ENCODE data around the gene MAP3K3.
A peak's percentile ranks its signal among the peaks of the same experiment; 100 is the strongest.

The MAP3K3 gene

DNA sequence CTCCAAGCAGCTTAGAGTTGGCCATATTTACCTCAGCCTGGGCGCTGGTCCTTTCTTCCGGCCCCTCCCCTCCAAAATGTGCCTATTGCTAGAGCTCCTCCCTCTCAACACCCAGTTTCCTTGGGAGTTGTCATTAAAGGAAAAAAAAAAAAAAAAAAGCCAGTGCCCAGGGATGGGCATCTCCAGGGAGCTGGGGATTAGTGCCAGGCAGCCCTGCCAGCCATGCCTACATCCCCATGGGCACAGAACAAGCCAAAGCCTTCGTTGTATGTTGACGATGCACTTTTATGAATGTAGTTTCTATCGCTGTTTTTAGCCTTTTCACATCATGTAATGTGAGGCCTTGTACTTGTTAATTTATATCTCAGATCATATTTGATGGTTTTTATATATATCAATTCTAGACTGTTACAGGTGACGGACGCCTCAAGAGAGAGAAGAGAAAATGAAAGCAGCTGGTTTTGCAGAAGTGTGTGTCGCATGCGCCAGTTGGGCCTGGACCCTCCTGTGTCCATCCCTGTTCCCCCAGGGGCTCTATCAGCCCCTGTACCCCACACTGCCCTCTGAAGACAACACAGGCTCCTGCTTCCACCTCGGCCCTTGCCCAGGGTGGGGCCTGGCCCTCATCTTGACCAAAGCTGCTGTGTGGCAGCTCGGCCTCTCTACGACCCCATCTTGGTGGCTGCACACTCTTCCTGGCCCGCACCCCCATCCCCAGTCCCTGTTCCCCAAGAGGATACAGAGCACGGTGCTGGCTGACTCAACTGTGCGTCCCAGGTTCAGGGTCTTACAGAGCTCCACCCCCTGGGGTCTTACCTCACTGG lies 72.9 kb downstream of the MAP3K3 start:
- DNase-seq = no peak

DNA sequence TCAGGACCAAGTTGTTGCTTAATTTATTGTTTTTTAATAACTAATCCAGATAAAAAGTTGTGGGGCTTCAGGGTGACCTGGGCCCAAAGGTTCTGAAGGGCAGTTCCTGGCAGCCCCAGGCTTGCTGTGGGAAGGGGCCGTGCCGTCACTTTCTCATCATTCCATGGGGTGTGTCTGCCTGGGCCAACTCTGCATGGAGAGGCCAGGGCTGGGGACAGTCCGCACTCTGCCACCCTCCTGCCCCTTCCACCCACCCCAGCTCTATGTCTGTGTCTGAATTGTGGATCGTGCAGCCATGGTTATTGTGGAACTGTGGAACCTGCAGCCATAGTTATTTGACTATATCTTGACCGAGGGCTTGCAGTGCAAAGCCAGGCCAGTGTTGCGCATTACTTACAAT lies 73.7 kb downstream of the MAP3K3 start:
- no peak for DNase-seq

DNA sequence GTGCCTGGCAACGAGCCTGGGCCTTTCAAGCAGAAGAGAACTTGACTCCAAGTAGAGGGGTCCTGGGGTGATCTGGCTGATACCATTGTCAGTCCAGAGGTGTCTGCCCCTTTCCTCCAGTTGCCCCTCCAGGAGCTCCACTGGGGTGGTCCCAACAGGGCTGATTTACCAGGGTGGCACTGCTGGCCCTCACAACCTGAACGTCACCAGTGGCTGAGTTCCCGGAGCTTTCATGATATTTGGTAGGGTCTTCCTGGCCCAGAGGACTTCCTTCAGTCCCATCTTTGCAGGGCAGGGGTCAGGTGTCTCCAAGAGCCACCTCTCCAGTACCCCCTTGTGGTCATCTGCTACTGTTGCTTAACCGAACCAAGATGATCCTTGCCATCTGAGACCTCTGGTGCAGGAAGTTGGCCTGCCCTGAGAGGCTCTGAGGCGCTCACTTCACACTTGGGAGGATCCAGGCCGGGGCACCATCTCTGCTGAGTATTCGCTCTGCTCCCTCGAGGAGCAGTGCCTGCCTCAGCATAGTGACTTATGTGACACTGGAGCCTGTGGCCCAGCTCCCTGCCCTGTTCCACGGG lies 74.3 kb downstream of the MAP3K3 start:
- peak; percentile 41 to 49 for DNase-seq

DNA sequence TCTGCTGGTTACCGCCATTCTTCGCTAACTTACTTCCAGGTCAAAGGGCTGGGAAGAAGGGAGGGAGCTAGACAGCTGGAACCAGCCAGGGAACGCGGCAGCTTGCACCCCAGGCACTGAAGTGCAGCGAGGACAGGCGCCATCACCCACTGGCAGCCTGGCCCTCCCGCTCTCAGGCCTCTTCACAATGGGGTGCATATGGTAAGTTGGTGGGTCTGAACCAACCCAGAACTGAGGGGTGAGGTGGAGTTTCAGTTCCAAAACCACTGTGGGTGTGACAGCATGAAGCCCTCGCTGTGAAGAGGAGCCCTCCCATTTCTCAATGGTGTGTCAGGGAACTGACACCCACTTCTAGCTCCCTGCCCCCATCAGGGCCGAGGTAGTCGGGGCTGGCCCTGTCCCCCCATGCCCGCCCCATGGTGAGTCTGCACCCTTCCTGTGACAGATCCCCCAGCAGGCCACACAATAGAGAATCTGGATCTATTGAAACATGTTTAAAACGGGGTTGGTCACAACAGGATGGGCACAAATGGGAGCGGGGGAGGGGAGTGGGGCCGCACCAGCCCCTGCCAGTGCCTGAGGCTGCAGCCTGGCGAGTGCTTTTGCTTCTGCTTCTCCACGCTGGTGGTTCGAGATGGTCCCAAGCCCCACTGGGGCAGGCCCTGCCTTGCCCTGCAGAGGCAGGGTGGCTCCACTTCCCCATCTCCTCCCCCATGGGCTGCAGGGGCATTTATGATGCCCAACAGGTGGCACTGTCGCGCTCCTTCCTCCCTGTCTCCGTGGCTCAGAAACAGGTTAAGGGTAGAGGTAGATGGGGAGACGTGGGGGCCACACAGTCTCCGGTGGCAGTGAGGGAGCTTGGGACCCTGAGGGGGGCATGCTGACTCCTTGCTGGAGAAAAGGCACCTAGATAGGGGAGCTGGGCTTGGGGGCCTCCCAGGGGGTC lies 75.4 kb downstream of the MAP3K3 start:
- peak; percentile 86 to 89 for DNase-seq

DNA sequence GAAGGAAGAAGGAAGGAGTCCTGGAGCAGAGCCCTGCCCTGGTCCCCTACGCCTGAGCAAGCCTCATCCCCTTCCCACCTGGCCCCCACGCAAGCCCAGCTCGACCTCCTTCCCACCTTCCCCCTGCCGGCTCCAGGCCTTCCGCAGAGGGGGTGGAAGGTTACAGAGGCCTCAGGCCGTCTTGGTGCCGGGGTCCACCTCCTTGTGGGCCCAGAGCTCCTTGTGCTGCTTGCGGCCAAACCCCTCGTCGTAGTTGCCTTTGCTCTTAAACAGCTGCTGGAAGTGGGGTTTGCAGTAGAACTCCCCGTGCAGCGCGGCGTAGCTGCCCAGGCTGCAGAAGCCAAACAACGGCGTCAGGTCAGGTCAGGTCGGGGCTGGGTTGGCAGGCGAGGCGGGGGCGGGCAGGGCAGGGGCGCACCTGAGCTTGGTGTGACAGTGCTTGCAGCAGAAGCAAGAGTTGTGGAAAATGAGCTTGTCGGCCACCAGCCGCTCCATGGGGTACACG lies 76.2 kb downstream of the MAP3K3 start:
- no peak for DNase-seq

DNA sequence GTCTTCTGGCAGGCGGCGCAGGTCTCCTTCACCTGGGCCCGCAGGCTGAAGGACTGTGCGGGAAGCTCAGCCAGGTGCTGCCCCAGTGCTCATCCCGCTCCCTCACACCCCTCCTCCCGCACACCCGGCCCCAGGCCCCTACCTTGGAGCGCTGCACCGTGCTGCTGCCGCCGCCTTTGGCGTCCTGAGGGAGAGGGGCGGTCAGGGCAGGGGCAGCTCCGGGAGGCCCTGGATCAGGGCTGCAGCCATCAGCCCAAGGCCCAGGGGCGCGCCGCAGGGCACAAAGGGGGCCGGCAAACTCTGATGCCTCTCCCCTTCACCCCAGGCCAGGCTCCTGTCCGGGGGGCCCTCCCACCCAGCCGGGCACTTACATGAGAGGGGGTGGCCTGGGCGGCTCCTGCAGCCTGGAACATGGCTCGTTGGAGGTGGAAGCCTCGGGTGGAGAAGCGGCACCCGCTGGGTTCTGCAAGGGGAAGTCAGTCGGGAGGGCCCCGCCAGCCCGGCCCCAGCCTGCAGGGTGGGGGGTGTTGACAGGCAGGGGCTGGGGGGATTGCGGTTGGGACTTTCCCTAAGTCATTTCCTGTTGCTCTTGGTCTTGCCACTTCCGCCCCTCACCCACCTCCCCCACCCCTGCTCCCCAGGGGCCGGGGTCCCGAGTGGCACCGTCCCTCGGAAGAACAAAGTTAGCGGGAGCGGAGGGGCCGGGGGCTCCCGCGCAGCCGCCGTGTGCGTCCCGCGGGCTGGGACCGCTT lies 76.8 kb downstream of the MAP3K3 start:
- peak; percentile 52 to 60 for DNase-seq

DNA sequence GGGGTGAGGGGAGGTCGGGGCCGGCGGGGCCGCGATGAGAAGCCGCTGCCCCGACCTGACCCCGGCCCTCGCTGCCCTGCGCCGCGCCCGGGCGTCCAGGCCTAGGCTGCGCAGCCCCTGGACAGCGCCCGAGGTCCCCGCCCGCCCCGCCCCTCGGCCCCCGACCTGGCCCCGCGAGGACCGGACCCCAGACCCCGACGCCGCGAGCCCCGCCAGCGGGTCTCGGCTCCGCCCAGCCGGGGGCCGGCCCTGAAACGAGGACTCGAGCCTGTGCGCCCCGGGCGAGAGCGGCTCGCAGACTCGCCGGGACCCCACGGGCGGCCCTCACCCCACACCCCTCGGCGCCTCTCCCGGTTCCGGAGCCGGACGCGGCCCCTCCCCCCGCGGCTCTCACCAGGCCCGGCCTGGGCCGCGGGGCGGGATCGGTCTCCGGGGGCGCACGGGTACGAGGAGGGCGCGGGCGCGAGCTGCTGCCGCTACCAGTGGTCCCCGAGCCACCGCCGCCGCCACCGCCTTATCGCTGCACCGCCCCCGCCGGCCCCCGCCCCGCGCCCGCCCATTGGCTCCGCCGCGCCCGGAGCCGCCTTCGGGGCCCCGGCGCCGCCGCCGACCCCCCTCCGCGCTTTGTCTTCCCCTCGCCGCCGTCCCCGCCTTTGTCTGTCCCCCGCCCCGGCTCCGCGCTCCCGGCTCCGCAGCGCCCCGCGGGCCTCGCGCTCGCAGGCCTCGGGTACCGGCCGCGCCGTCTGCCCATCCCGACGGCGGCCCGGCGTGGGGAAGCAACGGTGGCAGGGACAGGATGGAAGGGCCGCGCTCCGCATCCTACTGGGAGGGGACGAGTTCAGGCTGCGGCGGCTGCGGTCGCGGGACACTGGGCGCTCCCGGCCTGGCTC lies 77.7 kb downstream of the MAP3K3 start, which contains the start of gene LIMD2:
TSS of gene LIMD2 (minus strand) at position 488 of the 890 bp plus-strand sequence. CDS start 827 bp downstream, outside the sequence.
- DNase-seq = peak; percentile 12 to 45

DNA sequence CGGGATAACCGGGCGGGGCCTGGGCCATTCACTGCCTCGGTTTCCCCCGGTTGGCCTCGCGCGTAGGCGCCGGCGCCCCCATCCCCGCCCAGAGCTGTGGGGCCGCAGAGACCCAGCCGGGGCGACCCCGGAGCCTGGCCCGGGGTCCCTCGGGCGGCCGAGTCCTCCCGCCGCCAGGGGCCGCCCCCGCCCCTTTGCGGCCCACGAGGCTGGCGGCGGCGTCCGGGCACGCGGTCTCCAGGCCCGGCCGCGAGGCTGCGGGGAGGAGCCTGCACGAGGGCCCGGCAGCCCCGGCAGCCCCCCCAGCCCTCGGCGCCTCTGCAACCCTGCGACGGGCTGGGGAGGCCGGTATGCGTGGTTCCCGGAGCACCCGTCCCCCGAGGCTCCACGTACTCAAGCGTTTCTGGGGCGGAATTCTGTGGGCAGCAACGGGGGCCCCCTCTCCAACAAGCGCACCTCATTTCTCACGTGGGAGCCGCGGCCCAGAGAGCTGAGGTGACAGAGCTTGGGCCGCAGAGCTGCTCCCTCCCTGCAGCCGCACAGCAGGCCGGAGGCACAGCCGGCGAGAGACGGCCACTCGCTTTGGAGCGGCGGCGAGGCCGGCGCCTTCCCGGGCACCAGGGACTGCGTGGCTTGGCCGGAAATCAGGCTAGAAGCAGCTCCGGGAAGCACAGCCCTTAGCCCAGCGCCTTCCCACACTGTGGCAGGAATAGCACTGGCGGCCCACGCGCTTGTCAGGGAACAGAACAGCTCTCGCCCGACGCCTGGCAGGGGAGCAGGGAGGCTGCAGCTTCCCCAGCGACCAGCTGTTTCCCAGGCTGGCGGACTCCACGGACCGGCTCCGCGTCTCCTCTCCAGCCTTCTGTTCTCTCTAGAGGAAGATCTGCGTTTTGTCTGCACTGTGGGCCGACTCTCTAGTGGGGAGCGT lies 78.6 kb downstream of the MAP3K3 start:
- DNase-seq = no peak

DNA sequence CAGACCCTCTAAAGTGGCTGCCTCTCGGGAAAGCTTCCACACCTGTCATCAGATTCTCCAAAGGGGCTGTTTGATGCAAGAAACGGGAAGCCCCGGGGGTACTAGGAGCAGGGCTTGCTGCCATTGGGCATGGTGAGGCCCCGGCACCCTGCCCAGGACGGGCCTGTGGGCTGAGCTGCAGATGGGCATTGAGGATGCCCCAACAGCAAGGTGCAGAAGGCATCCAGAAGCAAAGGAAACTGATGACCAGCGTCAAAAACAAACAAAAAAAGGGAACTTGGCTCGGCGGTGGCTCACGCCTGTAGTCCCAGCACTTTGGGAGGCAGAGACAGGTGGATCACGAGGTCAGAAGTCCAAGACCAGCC lies 79.2 kb downstream of the MAP3K3 start:
- no peak for DNase-seq

DNA sequence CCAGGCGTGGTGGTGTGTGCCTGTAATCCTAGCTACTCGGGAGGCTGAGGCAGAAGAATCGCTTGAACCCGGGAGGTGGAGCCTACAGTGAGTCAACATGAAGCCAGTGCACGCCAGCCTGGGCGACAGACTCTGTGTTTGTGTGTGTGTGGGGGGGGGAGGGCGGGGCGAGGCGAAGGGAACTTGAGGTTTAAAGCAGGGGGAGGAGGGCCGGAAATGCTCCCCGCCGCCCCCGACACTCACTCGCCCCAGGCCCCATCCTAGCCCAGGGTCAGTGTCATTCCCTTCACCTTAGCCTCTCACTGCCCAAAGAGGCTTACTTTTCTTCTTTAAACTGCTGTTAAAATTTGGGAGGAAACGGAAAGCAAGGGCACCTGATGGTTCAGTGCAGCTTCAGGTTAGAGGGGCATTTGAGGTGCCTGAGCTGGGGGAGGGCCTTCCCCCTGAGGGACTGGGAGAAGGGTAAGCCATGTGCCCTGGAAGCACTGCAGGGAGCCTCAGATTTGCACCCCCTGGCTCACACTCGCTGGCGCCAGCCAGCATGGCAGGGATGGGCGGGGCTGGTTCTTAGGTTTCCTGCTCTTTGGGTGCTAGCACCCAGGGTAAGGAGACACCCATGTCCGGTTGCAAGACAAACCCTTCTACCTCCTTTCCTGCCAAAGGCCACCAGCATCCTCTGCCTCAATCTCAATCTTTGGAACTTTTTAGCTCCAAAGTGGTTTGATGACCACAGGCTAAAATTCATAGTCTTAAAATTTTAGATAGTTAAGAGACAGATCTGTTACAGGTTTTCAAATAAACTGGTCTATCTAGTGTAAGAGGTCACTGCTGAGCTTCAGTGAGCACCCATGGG lies 79.9 kb downstream of the MAP3K3 start:
- peak; percentile 76 to 79 for DNase-seq

DNA sequence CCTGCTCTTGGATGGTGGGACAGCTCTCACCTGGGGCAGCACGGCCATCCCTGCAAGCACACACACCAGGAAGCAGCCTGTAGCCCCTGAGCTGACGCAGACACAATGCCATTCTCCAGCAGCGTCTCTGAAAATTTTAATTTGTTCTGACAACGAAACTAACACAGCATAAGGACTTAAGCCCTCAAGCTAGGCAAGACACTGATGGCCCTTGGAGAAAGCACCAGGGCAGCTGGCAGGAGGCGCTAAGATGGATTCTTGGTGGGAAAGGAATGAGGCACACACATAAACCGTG lies 80.5 kb downstream of the MAP3K3 start:
- DNase-seq = no peak

DNA sequence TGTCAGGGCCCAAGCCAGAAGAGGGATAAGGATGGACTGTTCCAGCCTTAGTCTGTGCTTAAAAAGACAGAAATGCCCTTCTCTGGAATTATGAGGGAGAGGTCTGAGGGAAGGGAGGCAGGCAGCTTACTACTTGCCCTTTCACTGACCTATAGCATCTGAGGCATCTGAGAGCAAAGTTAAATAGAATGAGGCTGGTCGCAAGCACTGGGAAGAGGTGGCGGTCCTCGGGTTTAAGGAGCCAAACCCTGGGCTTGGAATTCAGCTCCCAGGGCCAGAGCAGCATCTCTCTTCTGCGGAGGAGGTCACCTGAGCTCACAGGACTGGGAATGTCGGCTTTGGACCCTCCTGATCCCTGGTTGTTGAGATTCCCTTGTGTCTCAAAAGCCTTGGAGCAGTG lies 80.8 kb downstream of the MAP3K3 start:
- no peak for DNase-seq

DNA sequence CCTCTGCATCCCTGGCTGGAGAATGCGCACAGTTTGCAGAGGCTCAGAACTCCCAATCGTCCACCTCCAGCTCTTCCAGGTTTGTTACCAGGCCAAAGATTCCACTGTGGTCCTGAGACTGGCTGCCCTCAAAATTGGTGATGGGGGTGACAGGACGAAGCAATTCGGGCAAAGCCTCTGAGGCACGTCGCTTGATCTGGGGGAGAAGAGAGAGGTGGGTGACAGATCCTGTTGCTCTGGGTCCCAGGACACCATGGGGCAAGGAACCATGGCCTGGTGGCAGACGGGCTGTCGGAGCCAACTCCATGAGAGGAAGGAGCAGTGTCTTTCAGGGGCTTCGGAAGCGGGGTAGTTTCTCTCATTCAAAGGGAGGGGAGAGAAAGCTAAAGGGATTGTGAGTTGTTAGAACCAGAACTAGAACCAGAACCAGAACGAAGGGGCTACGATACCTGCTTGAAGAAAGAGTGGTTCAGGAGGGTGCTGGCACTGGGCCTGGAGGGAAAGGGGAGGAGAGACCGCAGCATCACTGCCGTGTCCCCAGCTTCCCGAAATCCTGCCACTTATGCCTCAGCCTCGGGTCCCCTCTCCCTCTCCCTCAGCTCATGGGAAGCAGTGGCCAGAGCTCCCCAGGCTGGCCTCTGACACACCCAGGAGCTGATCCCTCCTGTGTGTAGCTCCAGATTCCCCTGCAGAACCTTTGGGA lies 81.5 kb downstream of the MAP3K3 start:
- DNase-seq = no peak

DNA sequence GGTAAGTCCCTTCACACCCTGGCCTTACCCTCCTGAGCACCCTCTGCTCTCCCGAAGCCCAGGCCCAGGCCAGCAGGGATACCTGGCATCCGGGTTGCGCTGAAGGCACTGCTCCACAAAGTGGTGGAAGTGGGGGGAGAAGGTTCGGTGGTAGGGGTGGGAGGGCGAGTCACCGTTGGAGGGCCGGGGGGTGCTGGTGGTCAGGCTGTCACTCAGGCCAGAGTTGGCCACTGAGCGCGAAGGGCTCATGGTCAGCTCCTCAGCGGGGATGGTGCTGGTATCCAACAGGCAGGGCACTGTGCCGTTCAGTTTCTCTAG lies 82.0 kb downstream of the MAP3K3 start:
- no peak for DNase-seq

DNA sequence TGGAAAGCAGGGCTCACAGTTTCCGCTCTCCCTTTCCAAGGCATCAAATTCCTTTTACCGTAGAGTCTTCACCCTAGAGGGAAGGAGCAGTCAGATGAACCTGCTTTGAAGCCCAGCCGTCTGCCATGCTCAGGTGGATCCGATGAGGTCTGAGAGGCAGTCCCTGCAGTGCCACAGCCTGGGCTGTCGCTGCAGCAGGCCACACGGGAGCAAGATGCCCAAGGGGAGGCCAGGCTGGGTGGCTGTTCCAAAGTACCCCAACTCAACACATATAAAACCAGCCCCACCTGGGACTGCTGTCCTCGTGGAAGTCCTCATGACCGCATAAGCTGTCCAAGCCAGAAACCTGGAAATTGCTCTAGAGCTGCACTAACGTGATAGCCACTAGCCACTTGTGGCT lies 82.6 kb downstream of the MAP3K3 start:
- DNase-seq = no peak

DNA sequence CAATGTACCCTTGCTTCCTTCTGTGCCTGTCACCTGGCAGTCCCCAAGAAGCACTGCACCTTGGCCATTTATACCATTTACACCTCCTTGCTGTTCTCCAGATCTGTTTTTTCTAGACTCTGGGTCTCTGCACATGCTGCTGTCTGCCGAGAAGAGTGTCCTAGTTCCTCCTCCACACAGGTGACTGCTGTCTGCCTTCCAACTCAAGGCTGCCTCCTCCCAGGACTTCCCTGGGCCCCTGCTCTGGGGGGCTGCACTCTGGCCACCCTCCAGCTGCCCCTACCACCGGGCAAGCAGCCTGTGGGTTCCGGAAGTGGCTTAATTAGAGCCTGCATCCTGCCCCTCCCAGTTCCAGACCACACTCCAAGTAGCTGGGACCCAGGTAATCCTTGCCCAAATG lies 83.4 kb downstream of the MAP3K3 start:
- DNase-seq = no peak

DNA sequence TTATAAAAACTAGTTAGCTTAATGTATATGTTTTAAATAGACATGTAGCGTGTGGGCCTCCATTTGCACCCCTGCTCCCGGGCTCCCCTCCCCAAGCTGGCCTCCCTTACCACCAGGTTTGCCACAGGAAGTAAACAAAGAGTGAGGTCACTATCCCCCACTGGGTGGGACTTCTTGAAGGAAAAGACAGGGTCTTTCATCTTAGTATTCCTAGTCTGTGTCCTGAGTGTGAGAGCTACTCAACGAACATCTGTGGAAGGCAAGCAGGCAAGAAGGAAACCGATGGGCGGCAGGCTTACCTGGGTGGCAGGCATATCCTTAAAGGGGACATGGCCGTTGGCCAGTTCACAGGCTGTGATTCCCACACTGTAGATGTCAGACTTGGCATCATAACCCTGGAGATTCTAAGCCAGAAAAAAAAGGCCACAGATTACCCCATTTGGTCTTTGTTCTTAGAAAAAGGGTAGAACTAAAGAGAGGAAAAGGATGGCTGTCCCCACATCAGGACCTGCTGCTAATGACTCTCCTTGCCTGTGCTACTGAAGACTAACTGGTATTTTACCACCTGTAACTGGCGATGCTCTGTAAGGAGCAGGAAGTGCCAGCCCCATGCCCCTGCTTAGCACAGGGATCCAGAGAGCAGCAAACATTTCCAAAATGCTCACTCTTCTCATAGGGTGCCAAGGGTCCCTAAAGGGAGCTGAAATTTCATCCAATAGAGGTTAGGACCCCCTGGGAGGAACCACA lies 84.3 kb downstream of the MAP3K3 start:
- no peak for DNase-seq

DNA sequence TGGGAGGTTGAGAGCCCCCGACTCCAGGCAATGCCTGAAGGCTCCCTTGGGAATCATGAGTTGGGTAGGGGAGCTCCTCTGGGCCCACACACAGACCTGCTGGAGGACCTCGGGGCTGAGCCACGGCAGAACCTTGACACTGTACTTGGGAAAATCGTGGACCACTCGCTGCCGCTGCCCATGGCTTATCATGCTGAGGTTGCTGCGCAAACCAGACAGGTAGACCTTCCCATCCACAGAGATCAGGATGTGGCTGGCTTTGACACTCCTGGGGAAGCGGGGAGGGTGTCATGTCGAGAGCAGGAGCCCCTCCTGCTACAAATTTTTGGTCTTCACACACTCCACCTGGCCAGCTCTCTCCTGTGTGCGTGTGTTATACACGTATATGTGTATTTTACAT lies 84.9 kb downstream of the MAP3K3 start:
- no peak for DNase-seq
